HG03039 (cell line): ENCODE data around the gene ZDHHC13.

Experiments
- ATAC-seq: cut with Tn5 transposase; IDR thresholded peaks from one replicate; pipeline ENCODE4 v1.9.1; 2021; ENCODE audit warnings: mild to moderate bottlenecking, moderate library complexity; ENCODE audit not compliant: unreplicated experiment

Gene ZDHHC13

GRCh38 chr11:19163617-19164016, 46.6 kb downstream of the ZDHHC13 start:
- no peak for ATAC-seq

- ATAC-seq = no peak
Observed at GRCh38 chr11:19164230-19164855, 47.4 kb downstream of the ZDHHC13 start.

- ATAC-seq = no peak
Observed at GRCh38 chr11:19164881-19165280, 47.9 kb downstream of the ZDHHC13 start.

GRCh38 chr11:19168090-19168489, 51.1 kb downstream of the ZDHHC13 start:
- ATAC-seq = no peak

- no peak for ATAC-seq
Observed at GRCh38 chr11:19173004-19173689, 56.2 kb downstream of the ZDHHC13 start.

GRCh38 chr11:19173964-19174638, 57.1 kb downstream of the ZDHHC13 start:
- no peak for ATAC-seq

- no peak for ATAC-seq
Observed at GRCh38 chr11:19176629-19177186, 59.7 kb downstream of the ZDHHC13 start.

GRCh38 chr11:19181531-19182261, 64.7 kb downstream of the ZDHHC13 start:
- no peak for ATAC-seq

GRCh38 chr11:19183646-19184045, 66.7 kb downstream of the ZDHHC13 start:
- ATAC-seq = no peak

GRCh38 chr11:19185036-19185435, 68.1 kb downstream of the ZDHHC13 start:
- no peak for ATAC-seq

- no peak for ATAC-seq
Observed at GRCh38 chr11:19185516-19186052, 68.6 kb downstream of the ZDHHC13 start.

GRCh38 chr11:19187114-19187832, 70.3 kb downstream of the ZDHHC13 start:
- no peak for ATAC-seq

GRCh38 chr11:19187833-19188258, 70.9 kb downstream of the ZDHHC13 start:
- no peak for ATAC-seq

GRCh38 chr11:19191530-19192169, 74.7 kb downstream of the ZDHHC13 start:
- ATAC-seq = no peak

GRCh38 chr11:19193916-19194315, 76.9 kb downstream of the ZDHHC13 start:
- no peak for ATAC-seq

- no peak for ATAC-seq
Observed at GRCh38 chr11:19194620-19195308, 77.8 kb downstream of the ZDHHC13 start.

GRCh38 chr11:19196432-19196831, 79.5 kb downstream of the ZDHHC13 start:
- ATAC-seq = no peak

- no peak for ATAC-seq
Observed at GRCh38 chr11:19199048-19199447, 82.1 kb downstream of the ZDHHC13 start.

- no peak for ATAC-seq
Observed at GRCh38 chr11:19199771-19200170, 82.8 kb downstream of the ZDHHC13 start.
